ENCODE data around the gene NRG3.

- TF ChIP-seq CTCF (IDR thresholded peaks at IDR 0.05) (no peak), POLR2A (IDR thresholded peaks at IDR 0.05) (no peak)
Measured at GRCh38 chr10:82267960-82268359, 393.0 kb downstream of the NRG3 start.

Data from ovary (tissue), 3 donors.